ENCODE data around the gene MTRF1L.

- TF ChIP-seq CREB1 (IDR thresholded peaks at IDR 0.05; ENCODE audit: low read depth) = no peak
- no peak for TF ChIP-seq REST (IDR thresholded peaks at IDR 0.05; ENCODE audit: low read depth)
- no peak for TF ChIP-seq USF1 (IDR thresholded peaks at IDR 0.05)
- TF ChIP-seq MAX (IDR thresholded peaks at IDR 0.05) = no peak
- no peak for TF ChIP-seq FOXM1 (IDR thresholded peaks at IDR 0.05; ENCODE audit: borderline replicate concordance, low read depth)
- TF ChIP-seq NFIC (IDR thresholded peaks at IDR 0.05) = no peak
- TF ChIP-seq RAD21 (IDR thresholded peaks at IDR 0.05; ENCODE audit: low read depth) = no peak
- TF ChIP-seq YY1 (IDR thresholded peaks at IDR 0.05; ENCODE audit: low read depth) = no peak
- TF ChIP-seq EP300 (IDR thresholded peaks at IDR 0.05; ENCODE audit: borderline replicate concordance) = no peak
- no peak for TF ChIP-seq CEBPB (IDR thresholded peaks at IDR 0.05)
- TF ChIP-seq TEAD4 (IDR thresholded peaks at IDR 0.05) = no peak
- TF ChIP-seq TCF12 (IDR thresholded peaks at IDR 0.05; ENCODE audit: low read depth) = no peak
These were observed 10.9 kb upstream of the MTRF1L start for GRCh38 chr6:153013438-153013837.

Data from Ishikawa (cell line).